ENCODE measurements around the gene KLK6.
"Not testable (repeated sequence)": the region's sequence is repeated elsewhere in the genome, so short reads cannot be mapped to it uniquely, and the experiment has no call there.

DNA sequence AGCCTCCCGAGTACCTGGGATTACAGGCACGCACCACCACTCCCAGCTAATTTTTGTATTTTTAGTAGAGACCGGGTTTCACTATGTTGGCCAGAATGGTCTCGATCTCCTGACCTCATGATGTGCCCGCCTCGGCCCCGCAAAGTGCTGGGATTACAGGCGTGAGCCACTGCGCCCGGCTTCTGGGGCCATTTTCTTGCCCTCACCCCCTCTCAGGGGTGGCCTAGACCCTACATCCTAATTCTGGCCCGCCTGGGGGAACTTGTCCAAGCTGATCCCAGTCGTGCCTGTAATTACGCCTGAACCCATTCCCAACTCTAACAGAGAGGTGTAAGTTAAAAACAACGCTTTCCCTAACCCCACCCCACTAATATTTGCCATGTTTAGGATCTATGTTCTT lies 15.0 kb upstream of the KLK6 start:
- TF ChIP-seq POLR2A, POLR2AphosphoS5, SPI1, TAF1, POU2F2 (IDR thresholded peaks at IDR 0.05; ENCODE audit: low read depth, low read length): not testable (repeated sequence)
